ENCODE measurements around the gene CRYBB3. TPM values are rescaled to one million over a fixed set of nuclear protein-coding genes. Genes with fewer than 3 reads are reported as not detected.

Gene CRYBB3
- total RNA-seq, 1 donor from 2014 or later: 1.0 TPM

DNA sequence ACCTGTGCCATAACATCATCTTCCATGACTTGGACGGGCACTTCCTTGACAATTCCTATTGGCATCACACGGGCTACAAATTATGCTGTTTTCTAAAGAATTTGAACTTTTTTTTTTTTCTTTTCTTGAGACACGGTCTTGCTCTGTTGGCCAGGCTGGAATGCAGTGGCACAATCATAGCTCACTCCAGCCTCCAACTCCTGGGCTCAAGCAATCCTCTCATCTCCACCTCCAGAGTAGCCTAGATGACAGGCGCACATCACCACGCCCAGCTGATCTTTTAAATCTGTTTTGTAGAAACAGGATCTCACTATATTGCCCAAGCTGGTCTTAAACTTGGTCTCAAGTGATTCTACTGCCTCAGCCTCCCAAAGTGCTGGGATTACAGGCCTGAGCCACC is 3.3 kb upstream of the CRYBB3 start:
- H3K36me3 Mint-ChIP-seq (ENCODE audit: insufficient read depth): peaks cover 16% of the 10 kb centered on the region
- no peaks in the 10 kb centered on the region for H3K4me1 Mint-ChIP-seq (ENCODE audit: low read depth)
- H3K27ac Mint-ChIP-seq: no peak overlapping the region
- H3K9me3 Mint-ChIP-seq (ENCODE audit: low read depth): no peaks in the 10 kb centered on the region
- no peaks in the 10 kb centered on the region for H3K27me3 Mint-ChIP-seq
- H3K4me3 Mint-ChIP-seq (ENCODE audit: low read depth): no peak overlapping the region
- TF ChIP-seq, protein P1, sequence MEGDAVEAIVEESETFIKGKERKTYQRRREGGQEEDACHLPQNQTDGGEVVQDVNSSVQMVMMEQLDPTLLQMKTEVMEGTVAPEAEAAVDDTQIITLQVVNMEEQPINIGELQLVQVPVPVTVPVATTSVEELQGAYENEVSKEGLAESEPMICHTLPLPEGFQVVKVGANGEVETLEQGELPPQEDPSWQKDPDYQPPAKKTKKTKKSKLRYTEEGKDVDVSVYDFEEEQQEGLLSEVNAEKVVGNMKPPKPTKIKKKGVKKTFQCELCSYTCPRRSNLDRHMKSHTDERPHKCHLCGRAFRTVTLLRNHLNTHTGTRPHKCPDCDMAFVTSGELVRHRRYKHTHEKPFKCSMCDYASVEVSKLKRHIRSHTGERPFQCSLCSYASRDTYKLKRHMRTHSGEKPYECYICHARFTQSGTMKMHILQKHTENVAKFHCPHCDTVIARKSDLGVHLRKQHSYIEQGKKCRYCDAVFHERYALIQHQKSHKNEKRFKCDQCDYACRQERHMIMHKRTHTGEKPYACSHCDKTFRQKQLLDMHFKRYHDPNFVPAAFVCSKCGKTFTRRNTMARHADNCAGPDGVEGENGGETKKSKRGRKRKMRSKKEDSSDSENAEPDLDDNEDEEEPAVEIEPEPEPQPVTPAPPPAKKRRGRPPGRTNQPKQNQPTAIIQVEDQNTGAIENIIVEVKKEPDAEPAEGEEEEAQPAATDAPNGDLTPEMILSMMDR (IDR thresholded peaks at IDR 0.05; ENCODE audit: unreplicated experiment): no peak
- DNase-seq (ENCODE audit: low spot score, unreplicated experiment): no peak

DNA sequence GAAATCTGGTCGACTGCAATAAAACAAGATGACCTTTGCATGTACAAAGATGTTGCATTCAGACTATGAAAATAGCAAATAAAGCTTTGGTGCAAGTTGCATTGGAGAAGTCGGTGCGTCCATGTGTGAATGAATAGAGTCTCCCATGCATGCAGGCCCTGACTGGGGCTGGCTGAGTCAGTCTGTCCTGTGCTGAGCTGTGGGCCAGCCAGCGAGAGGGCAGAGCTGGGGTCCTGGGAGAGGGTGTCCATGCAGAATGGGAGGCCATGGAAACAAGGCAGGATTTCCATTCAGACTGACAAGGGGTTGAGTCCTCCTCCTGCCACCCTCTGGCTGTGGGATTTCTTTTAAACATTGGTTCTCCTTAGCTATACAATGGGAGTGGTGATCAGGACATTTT is 2.3 kb upstream of the CRYBB3 start:
- H3K36me3 Mint-ChIP-seq (ENCODE audit: insufficient read depth): peaks cover 13% of the 10 kb centered on the region
- H3K4me1 Mint-ChIP-seq (ENCODE audit: low read depth): no peaks in the 10 kb centered on the region
- no peak overlapping the region for H3K4me3 Mint-ChIP-seq (ENCODE audit: low read depth)
- no peak overlapping the region for H3K27ac Mint-ChIP-seq
- TF ChIP-seq, protein P1 (IDR thresholded peaks at IDR 0.05; ENCODE audit: unreplicated experiment): no peak
- H3K9me3 Mint-ChIP-seq (ENCODE audit: low read depth): no peaks in the 10 kb centered on the region
- no peak for DNase-seq (ENCODE audit: low spot score, unreplicated experiment)
- H3K27me3 Mint-ChIP-seq: no peaks in the 10 kb centered on the region

DNA sequence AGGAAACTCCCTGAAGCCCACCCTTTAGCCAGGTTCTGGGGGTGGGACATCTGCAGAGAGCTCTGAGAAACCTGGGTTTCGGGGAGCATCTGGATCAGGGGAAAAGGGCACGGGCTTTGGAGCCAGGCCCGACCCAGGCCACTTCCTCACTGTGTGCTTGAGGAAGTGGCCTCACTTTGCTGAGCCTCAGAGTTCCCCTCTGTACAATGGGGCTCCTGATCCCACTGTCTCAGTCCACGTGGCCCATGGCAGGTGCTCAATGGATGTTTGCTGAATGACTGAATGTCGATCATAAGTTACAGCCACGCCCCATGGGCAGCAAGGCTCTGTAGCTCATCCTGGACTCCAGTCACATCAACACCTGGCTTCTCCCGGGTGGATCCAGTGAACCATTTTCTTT is 1.3 kb downstream of the CRYBB3 start:
- TF ChIP-seq, protein P1 (IDR thresholded peaks at IDR 0.05; ENCODE audit: unreplicated experiment): no peak

DNA sequence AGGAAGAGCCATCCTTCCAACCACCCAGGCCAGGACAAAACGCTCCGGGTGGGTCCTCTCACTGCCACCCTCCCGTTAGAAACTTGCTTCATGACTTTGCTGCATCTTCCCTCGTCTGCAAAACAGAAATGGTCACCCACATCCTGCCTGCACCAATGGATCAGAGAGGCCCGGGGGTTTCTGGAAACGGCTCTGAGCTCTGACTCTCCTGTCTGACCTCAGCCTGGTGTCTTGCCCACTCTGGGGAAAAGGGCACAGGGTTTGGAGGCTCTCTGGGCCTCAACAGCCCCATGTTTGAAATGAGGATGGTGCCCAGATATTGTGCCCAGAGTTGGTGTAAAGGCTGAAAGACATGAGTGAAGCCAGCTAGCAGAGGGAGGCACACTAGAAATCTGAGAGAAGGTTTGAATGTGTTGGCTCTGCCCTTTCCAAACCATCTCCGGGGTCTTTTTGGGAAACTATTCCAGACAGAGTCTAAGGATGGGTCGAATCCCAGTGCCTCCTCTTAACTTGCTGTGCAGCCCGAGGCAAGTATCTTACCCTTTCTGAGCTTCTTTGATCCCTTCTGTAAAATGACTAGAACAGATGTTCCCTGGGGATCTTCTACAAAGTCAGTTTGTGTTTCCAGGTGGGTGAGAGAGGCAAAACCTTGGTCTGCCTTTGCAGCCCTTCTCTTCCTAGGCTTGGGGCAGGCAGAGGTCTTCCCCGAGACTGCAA is 2.1 kb downstream of the CRYBB3 start:
- Mint-ChIP-seq H3K9me3 (ENCODE audit: low read depth) (no peaks in the 10 kb centered on the region), H3K4me3 (ENCODE audit: low read depth) (no peak overlapping the region), H3K27me3 (no peaks in the 10 kb centered on the region), H3K4me1 (ENCODE audit: low read depth) (no peaks in the 10 kb centered on the region), H3K36me3 (ENCODE audit: insufficient read depth) (peaks cover 6% of the 10 kb centered on the region), H3K27ac (no peak overlapping the region)
- no peak for DNase-seq (ENCODE audit: low spot score, unreplicated experiment)
- TF ChIP-seq, protein P1 (IDR thresholded peaks at IDR 0.05; ENCODE audit: unreplicated experiment): no peak

More for the DNA sequence above, 1.3 kb downstream of the CRYBB3 start:
- Mint-ChIP-seq H3K36me3 (ENCODE audit: insufficient read depth) (peaks cover 10% of the 10 kb centered on the region), H3K9me3 (ENCODE audit: low read depth) (no peaks in the 10 kb centered on the region), H3K27ac (no peak overlapping the region), H3K4me1 (ENCODE audit: low read depth) (no peaks in the 10 kb centered on the region), H3K4me3 (ENCODE audit: low read depth) (no peak overlapping the region), H3K27me3 (no peaks in the 10 kb centered on the region)
- no peak for DNase-seq (ENCODE audit: low spot score, unreplicated experiment)

DNA sequence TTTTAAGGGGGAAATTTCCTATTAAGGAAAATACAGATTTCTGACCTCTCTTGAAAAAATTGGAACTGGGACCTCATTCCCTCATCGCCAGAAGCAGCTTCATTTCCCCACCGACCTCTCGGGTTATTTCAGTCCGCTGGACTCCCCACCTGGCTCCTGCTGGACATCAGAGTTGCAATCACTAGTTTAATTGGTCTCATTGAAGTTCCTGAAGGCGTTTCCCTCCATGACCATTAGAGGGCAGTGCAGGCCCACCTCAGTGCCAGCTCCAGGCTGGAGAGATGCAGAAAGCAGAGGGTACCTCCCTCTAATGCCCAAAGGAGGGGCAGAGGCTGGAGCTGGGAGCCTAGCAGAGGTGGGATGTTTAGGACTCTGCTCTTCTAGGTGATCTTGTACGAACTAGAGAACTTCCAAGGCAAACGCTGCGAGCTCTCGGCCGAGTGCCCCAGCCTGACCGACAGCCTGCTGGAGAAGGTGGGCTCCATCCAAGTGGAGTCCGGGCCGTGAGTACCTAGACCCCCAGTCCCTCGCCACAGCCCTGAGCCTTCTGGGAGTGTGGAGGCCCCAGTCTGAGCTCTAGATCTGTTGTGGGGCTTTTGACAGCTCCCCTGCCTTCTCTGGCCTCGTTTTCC is 2.7 kb downstream of the CRYBB3 start:
- H3K36me3 Mint-ChIP-seq (ENCODE audit: insufficient read depth): peaks cover 5% of the 10 kb centered on the region
- peak overlapping the region; percentile 16 for H3K27ac Mint-ChIP-seq
- no peaks in the 10 kb centered on the region for H3K4me1 Mint-ChIP-seq (ENCODE audit: low read depth)
- DNase-seq (ENCODE audit: low spot score, unreplicated experiment): peak; percentile 62
- H3K9me3 Mint-ChIP-seq (ENCODE audit: low read depth): no peaks in the 10 kb centered on the region
- H3K4me3 Mint-ChIP-seq (ENCODE audit: low read depth): no peak overlapping the region
- no peaks in the 10 kb centered on the region for H3K27me3 Mint-ChIP-seq
- TF ChIP-seq, protein P1 (IDR thresholded peaks at IDR 0.05; ENCODE audit: unreplicated experiment): peak; percentile 93

Measured in progenitor cell of endocrine pancreas (in vitro differentiated cells).